Measurements from ENCODE around the gene DGCR8.
"Not testable (repeated sequence)": the region's sequence is repeated elsewhere in the genome, so short reads cannot be mapped to it uniquely, and the experiment has no call there.

DGCR8 gene

DNA sequence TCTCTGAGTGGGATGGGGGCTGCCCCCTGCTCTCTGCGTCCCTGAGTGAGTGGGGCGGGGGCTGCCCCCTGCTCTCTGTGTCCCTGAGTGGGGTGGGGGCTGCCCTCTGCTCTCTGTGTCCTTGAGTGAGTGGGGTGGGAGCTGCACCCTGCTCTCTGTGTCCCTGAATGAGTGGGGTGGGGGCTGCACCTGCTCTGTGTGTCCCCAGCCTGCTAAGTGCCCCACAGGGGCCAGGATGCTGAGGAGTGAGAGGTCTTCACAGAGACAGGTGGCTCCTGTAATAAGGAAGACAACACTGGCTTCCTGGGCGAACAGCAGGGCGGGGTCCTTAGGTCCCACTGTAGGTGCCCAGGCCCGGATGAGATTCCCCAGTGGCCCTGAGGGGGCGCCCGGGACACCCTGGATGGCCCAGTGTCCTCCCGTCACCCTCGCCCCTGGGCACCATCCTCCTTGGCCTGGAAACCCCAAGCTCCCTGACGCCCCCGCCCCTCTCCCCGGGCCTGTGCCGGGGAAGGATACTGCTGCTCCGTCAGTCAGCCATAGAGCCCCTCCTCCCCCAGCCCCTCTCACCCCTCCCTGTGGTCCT is 74.7 kb downstream of the DGCR8 start:
- DNase-seq (ENCODE audit: low spot score): no peak

DNA sequence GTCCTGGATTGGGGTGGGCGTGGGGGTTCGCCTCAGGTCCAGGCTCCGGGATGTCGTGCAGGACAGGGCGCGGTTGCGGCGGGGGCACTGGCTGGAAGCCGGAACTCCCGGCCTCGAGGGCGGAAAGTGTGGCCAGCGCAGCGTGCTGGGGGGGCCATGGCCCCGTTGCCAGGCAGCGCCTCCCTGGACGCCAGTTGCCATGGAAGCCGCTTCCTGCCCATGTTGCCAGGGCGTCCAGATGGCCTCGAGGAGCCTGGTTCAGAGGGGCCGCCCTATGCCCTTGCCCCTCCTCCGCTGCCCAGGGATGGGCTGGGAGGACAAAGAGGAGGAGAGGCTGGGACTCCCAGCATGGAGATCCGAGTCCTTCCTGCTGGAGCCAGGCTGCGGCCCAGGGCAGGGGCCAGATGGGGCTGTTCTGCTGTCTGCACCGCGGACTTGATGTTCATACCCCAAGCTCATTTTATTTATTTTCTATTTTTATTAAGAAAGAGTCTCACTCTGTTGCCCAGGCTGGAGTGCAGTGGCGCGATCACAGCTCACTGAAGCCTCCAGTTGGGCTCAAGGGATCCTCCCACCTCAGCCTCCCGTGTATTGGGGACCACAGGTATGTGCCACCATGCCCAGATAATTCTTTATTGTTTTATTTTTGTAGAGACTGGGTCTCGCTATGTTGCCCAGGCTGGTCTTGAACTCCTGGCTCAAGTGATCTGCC is 75.4 kb downstream of the DGCR8 start:
- peak; percentile 89 for DNase-seq (ENCODE audit: low spot score)

DNA sequence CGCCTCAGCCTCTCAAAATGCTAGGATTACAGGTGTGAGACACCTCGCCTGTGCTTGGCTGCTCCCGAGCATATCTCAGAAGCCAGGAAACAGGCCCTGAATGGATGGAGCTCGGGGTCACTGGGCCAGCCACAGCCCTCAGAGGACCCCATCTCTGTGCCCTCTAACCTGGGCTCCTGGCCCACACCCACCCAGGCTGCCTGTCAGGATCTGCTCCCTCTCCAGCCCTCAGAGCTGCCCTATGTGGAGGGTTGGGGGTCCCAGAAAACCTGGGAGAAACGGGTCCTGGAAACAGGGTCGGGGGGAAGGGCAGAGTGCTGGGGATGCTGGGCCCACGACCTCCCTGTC is 76.0 kb downstream of the DGCR8 start:
- no peak for DNase-seq (ENCODE audit: low spot score)

DNA sequence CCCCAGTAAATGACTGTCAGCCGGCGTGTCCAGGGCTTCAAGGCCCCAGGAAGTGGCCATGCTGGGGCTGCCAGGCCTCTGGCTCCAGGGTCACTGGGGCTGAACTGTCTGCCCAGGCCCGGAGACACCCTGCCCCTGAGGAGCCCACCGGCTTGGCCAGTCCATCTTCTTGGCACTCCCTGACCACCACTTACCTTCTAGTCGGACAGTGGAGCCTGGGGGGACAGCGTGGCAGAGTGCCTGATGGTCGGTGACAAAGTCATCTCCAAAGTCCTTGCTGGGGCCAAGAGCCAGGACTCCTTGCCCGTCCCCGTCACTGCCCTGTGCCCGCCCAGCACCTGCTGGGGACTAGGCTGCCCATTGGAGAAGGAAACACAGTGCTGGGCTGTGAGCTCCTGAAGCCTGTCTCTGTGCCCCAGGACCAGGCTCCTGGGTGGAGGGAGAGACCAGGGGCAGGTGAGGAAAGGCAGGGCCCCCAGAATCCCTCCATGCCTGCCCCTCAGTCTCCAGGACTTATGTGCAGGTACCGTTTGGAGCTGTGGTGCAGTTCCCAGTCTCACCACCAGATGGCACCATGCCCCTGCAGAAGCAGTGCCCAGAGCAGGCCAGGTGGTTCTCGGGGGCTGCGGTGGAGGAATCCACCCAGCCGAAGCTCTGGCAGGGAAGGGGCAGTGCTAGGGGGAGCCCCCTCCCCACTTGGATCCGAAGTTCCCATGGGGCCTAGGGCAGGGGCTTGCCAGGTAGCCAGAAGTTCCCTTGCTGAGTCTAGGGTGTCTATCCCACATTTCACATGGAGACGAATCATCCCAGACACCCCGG is 76.8 kb downstream of the DGCR8 start:
- peak; percentile 86 for DNase-seq (ENCODE audit: low spot score)

DNA sequence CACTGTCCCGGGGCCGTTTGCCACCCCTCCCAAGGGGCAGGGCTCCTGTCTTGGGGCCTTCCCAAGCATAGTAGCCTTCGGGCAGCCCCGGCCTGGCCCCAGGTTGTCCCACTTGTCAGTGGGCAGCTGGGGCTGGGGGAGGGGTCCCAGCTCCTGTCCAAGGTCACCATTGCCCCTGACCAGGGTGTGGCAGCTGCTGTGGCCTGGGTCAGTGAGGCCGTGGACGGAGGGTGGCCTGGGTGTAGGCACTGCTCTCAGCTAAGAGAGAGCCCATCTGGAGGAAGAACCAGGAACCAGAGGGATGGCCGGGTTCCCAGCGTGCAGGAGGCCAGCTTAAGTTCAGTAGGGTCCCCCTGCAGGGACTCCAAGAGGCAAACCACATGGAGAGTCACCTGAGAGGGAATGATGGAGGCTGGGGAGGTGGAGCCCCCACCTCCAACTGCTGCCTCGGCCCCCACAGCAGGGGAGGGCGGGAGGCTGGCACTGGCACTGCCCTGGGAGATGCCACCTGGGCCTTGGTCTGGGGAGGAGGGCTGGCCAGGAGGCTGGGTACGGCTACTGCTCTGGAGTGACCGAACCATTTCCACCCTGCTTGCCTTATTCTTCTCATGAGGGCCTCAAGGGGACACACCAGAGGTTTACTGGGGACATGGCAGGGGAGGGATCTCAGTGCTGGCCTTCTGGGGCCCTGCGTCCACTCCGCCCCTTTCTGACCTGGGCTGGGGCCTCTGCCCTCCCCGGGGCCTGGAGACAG is 77.6 kb downstream of the DGCR8 start:
- DNase-seq (ENCODE audit: low spot score): no peak

DNA sequence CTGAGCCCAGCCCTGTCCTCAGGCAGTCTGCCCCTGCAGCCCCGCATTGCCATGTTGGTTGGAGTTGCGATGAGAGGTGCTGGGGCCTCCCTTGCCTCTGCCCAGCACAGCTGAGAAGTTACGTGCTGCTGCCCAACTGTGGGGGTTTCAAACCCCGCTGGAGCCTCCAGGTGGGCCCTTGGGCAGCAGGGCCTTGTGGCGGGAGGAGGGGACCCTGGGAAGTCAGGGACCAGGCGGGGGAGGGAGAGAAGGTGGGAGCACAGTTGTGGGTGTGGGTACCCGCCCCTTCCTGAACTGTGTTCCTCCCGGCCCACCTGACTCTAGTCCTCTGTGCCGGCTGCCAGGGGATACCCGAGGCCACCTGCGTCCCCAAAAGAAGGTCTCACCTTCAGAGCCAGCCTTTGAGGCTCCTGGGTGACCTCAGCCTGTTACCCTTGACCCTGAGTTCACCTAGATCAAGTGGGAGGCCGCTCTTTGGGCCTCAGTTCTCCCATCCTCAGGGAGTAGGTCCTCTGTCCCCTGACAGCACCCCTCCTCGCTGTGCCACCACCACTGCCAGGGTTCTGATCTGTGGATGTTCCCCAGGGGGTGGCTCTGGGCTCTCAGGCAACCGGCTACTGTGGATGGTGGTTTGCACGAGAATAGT is 78.5 kb downstream of the DGCR8 start:
- no peak for DNase-seq (ENCODE audit: low spot score)

DNA sequence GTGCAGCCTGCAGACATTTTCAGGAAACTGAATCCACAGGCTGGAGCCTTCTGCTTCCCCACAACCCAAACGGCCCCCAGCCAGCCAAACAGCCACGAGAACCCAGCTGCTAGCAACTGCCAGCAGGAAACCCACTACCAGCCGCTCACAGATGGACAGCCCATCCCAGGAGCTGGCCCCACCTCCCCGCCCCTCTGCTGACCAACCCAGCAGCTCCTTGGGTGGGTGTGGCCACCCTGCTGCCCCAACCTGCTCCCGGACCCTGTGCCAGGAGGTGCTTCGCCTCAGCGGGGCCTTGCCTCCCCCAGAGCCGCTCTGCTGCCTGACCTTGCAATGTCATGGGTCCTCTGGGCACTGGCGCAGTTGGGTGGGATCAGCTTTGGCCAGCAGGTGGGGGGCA is 79.0 kb downstream of the DGCR8 start:
- DNase-seq (ENCODE audit: low spot score): no peak

DNA sequence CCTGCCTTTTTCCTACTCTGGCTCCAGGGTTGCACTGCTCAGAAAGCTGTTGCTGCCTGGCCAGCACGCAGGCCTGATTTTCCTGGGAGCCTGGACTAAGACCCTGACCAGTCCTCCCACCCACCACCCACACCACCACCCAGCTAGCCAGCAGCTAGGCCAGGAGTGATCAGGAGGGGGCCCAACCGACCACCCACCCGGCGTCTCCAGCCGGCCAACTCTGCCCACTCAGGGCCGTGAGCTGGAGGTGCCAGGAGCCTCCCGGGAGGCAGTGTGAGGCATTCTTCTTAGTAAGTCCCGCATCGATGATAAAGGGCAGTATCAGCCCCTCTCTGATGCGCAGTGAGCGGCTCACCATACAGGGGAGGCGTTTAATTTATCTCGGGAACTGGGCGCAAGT is 79.5 kb downstream of the DGCR8 start:
- not testable (repeated sequence) for DNase-seq (ENCODE audit: low spot score)

DNA sequence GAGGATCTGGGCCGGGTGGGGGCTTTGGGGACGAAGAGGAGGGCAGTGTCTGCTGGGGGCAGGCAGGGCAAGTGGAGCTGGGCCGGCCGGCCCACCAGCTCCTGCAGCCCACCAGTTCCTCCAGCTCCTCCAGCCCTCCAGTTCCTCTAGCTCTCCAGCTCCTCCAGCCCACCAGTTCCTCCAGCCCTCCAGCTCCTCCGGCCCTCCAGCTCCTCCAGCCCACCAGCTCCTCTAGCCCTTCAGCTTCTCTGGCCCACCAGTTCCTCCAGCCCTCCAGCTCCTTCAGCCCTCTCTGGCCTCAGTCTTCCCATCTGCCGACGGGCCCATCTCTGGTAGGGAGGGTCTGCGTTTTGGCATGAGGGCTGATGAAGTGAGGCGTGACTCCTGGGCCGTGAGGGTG is 80.0 kb downstream of the DGCR8 start:
- DNase-seq (ENCODE audit: low spot score): no peak
